ENCODE measurements around the gene MAT1A. TPM values are rescaled to one million over a fixed set of nuclear protein-coding genes. Genes with fewer than 3 reads are reported as not detected.

Gene MAT1A
- total and polyA plus RNA-seq, 2 of the 13 experiments (the other 11 are each of a cell fraction or from before 2014, with no cell fraction given): 57.1 to 76.9 TPM

GRCh38 chr10:80290474-80291220 lies 1.2 kb upstream of the MAT1A start (continued):
- TF ChIP-seq ZNF441 (CRISPR knock-in tag; IDR thresholded peaks at IDR 0.05; ENCODE audit: borderline replicate concordance) (no peak), YEATS4 (CRISPR knock-in tag; IDR thresholded peaks at IDR 0.05; ENCODE audit: borderline replicate concordance) (0 out of 2 replicates have a peak, but pooled peaks have one; percentile 22), ZNF350 (CRISPR knock-in tag; IDR thresholded peaks at IDR 0.05; ENCODE audit: borderline replicate concordance, low read depth) (no peak), ATAD3A (CRISPR knock-in tag; IDR thresholded peaks at IDR 0.05) (no peak), ZNF879 (CRISPR knock-in tag; IDR thresholded peaks at IDR 0.05) (no peak), FIP1L1 (IDR thresholded peaks at IDR 0.05; ENCODE audit: borderline replicate concordance, insufficient read depth, low read depth, low read length) (no peak), DZIP1 (CRISPR knock-in tag; IDR thresholded peaks at IDR 0.05) (no peak), ZNF33A (CRISPR knock-in tag; IDR thresholded peaks at IDR 0.05; ENCODE audit: borderline replicate concordance) (no peak), ZNF124 (CRISPR knock-in tag; IDR thresholded peaks at IDR 0.05) (no peak; the same call in 1 of the 2 replicates), HOXD1 (CRISPR knock-in tag; IDR thresholded peaks at IDR 0.05) (no peak), NBN (conservative IDR thresholded peaks at IDR 0.05) (no peak), MAFG (CRISPR knock-in tag; IDR thresholded peaks at IDR 0.05) (no peak), NR2F2 (IDR thresholded peaks at IDR 0.05; ENCODE audit: borderline replicate concordance, low read depth) (peak; percentile 77; the same call in 1 of the 2 replicates), EED (CRISPR knock-in tag; IDR thresholded peaks at IDR 0.05) (no peak), NCOA1 (CRISPR knock-in tag; IDR thresholded peaks at IDR 0.05) (no peak), ZMAT3 (CRISPR knock-in tag; conservative IDR thresholded peaks at IDR 0.05) (no peak), ARID2 (CRISPR knock-in tag; IDR thresholded peaks at IDR 0.05; ENCODE audit: borderline replicate concordance) (no peak), ZNF576 (CRISPR knock-in tag; IDR thresholded peaks at IDR 0.05) (no peak), PHF21A (CRISPR knock-in tag; IDR thresholded peaks at IDR 0.05) (peak; percentile 75), HDAC2 (CRISPR knock-in tag; IDR thresholded peaks at IDR 0.05) (peak; percentile 77), SNAPC2 (CRISPR knock-in tag; IDR thresholded peaks at IDR 0.05) (peak; percentile 98), KDM6A (CRISPR knock-in tag; IDR thresholded peaks at IDR 0.05; ENCODE audit: low read depth) (peak; percentile 76), MBD4 (IDR thresholded peaks at IDR 0.05; ENCODE audit: borderline replicate concordance, low read length) (no peak), EHMT2 (IDR thresholded peaks at IDR 0.05; ENCODE audit: borderline replicate concordance, low read depth, low read length) (peak; percentile 64; the same call in 1 of the 2 replicates), ZC3H13 (CRISPR knock-in tag; IDR thresholded peaks at IDR 0.05) (no peak), ZNF598 (CRISPR knock-in tag; IDR thresholded peaks at IDR 0.05; ENCODE audit: borderline replicate concordance) (no peak), ETV5 (CRISPR knock-in tag; IDR thresholded peaks at IDR 0.05; ENCODE audit: borderline replicate concordance) (peak; percentile 43; the same call in 1 of the 2 replicates), CEBPG (CRISPR knock-in tag; IDR thresholded peaks at IDR 0.05) (peak; percentile 78), POGK (CRISPR knock-in tag; conservative IDR thresholded peaks at IDR 0.05) (no peak)

Data from HepG2 (cell line).